OCI-LY3 (cell line): ENCODE measurements around the gene GRAMD1C.
"Not testable (repeated sequence)": the region's sequence is repeated elsewhere in the genome, so short reads cannot be mapped to it uniquely, and the experiment has no call there.

Experiments used
- H2AFZ ChIP-seq: fragments of 200-600, 300-600 bp; shearing (Covaris generic); 2 replicates; pipeline ENCODE4 v1.6.0; 2014; ENCODE audit warnings: antibody characterized with exemption, low read depth, low read length
- H3K27ac ChIP-seq: fragments of 200-600, 300-600 bp; sonication (generic); 2 replicates; pipeline ENCODE4 v1.5.1; 2014; ENCODE audit warnings: mild to moderate bottlenecking, low read length, moderate library complexity, mixed read lengths
- H3K27me3 ChIP-seq: fragments of 200-600, 300-600 bp; sonication (generic); 2 replicates; pipeline ENCODE4 v1.6.1; 2014; ENCODE audit warnings: low read depth, low read length, mixed read lengths
- H3K36me3 ChIP-seq: fragments of 200-600, 300-600 bp; sonication (generic); replicated peaks from 2 replicates; pipeline ENCODE3; 2014; ENCODE audit warnings: low read depth, low read length, mixed read lengths
- H3K4me1 ChIP-seq: fragments of 300-600, 200-600 bp; sonication (generic); 2 replicates; pipeline ENCODE4 v1.6.1; 2014; ENCODE audit warnings: low read length, mixed read lengths
- H3K4me2 ChIP-seq: fragments of 200-600, 300-600 bp; sonication (generic); 2 replicates; pipeline ENCODE4 v1.6.1; 2014; ENCODE audit warnings: low read length, mixed read lengths
- H3K4me3 ChIP-seq: fragments of 300-600, 200-600 bp; sonication (generic); 2 replicates; pipeline ENCODE4 v1.5.1; 2014; ENCODE audit warnings: antibody characterized with exemption, mild to moderate bottlenecking, low read length, moderate library complexity
- H3K79me2 ChIP-seq: fragments of 300-600, 200-600 bp; shearing (Covaris generic); 2 replicates; pipeline ENCODE4 v1.6.1; 2014; ENCODE audit warnings: mild to moderate bottlenecking, low read length, mixed read lengths
- H3K9ac ChIP-seq: fragments of 300-600, 200-600 bp; shearing (Covaris generic); 2 replicates; pipeline ENCODE4 v1.6.0; 2014; ENCODE audit warnings: mild to moderate bottlenecking, low read length, moderate library complexity
- H3K9me3 ChIP-seq: fragments of 200-600, 300-600 bp; shearing (Covaris generic); 2 replicates; pipeline ENCODE4 v1.6.1; 2014; ENCODE audit warnings: low read length, mixed read lengths; ENCODE audit not compliant: insufficient read depth
- H4K20me1 ChIP-seq: fragments of 200-600, 300-600 bp; sonication (generic); 2 replicates; pipeline ENCODE4 v1.6.1; 2016; ENCODE audit warnings: low read length, mixed read lengths; ENCODE audit not compliant: insufficient read depth
- EZH2phosphoT487 ChIP-seq: fragments of 200-600 bp; shearing (Covaris generic); IDR thresholded peaks from 2 replicates; pipeline ENCODE4 v1.6.1; 2018; ENCODE audit warnings: antibody characterized with exemption, mixed run types, low read depth
- TF ChIP-seq, protein P1 (sequence below): fragments of 200-600, 300-600 bp; sonication (generic); IDR thresholded peaks from 2 replicates; pipeline ENCODE4 v1.5.1; 2014; ENCODE audit warnings: antibody characterized with exemption, low read length, low read depth

Gene GRAMD1C

GRCh38 chr3:113844622-113845222, 6.1 kb downstream of the GRAMD1C start:
- Histone ChIP-seq H3K27me3 (no peaks in the 10 kb centered on the region), H3K9me3 (no peaks in the 10 kb centered on the region), H3K4me1 (no peaks in the 10 kb centered on the region), H3K27ac (no peak overlapping the region), H3K36me3 (no peaks in the 10 kb centered on the region), H4K20me1 (no peaks in the 10 kb centered on the region), H3K9ac (no peak overlapping the region), H3K4me3 (no peak overlapping the region), H2AFZ (no peak overlapping the region), H3K4me2 (no peak overlapping the region), H3K79me2 (no peaks in the 10 kb centered on the region)
- TF ChIP-seq EZH2phosphoT487: no peak
- TF ChIP-seq, protein P1, sequence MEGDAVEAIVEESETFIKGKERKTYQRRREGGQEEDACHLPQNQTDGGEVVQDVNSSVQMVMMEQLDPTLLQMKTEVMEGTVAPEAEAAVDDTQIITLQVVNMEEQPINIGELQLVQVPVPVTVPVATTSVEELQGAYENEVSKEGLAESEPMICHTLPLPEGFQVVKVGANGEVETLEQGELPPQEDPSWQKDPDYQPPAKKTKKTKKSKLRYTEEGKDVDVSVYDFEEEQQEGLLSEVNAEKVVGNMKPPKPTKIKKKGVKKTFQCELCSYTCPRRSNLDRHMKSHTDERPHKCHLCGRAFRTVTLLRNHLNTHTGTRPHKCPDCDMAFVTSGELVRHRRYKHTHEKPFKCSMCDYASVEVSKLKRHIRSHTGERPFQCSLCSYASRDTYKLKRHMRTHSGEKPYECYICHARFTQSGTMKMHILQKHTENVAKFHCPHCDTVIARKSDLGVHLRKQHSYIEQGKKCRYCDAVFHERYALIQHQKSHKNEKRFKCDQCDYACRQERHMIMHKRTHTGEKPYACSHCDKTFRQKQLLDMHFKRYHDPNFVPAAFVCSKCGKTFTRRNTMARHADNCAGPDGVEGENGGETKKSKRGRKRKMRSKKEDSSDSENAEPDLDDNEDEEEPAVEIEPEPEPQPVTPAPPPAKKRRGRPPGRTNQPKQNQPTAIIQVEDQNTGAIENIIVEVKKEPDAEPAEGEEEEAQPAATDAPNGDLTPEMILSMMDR: peak; percentile 77

- no peaks in the 10 kb centered on the region for H3K79me2 ChIP-seq
- H3K27me3 ChIP-seq: no peaks in the 10 kb centered on the region
- H2AFZ ChIP-seq: no peak overlapping the region
- H3K9me3 ChIP-seq: no peaks in the 10 kb centered on the region
- no peaks in the 10 kb centered on the region for H3K36me3 ChIP-seq
- H3K4me1 ChIP-seq: no peaks in the 10 kb centered on the region
- no peak overlapping the region for H3K9ac ChIP-seq
- no peaks in the 10 kb centered on the region for H4K20me1 ChIP-seq
- no peak for TF ChIP-seq EZH2phosphoT487
- TF ChIP-seq, protein P1: no peak
- H3K27ac ChIP-seq: no peak overlapping the region
- H3K4me3 ChIP-seq: no peak overlapping the region
- no peak overlapping the region for H3K4me2 ChIP-seq
Observed at GRCh38 chr3:113847247-113847646, 8.7 kb downstream of the GRAMD1C start.

DNA sequence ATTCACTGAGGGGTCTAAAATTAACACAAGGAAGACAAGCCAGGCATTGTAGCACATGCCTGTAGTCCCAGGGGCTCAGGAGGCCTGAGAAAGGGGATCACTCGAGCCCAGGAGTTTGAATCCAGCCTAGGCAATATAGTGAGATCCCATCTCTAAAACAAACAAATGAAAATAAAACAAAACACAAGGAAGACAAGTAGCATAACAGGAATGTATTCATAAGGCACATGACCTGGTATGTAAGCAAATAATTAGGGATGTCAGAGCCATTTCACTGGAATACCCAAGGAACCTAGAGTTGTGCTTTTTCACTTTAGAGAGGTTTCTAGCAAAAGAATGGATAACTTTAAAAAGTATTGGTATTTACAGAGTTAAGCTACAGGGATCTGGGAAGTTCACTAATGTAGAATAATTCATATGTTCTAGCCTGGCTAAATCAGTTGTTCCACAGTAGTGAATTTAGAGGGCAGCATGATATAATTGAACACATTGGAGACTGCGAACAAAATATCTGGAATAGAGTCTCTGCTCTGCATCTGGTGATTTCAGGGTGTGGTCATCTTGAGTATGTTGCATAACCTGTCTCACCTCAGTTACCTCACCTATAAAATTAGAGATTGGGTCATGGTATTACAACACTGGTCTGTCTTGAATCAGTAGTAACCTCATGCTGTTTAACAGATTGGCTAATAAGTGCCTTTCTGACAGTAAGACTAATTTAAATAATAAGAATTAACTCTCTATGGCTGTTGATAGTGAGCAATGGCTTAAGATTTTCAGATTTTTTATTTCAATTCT, 9.3 kb downstream of the GRAMD1C start:
- Histone ChIP-seq H4K20me1 (no peaks in the 10 kb centered on the region), H3K4me2 (no peak overlapping the region), H3K27me3 (0 out of 2 replicates have a peak, but pooled peaks cover 3% of the 10 kb centered on the region), H3K9ac (no peak overlapping the region), H3K4me3 (no peak overlapping the region), H2AFZ (no peak overlapping the region), H3K79me2 (no peaks in the 10 kb centered on the region), H3K27ac (no peak overlapping the region), H3K4me1 (no peaks in the 10 kb centered on the region), H3K9me3 (no peaks in the 10 kb centered on the region), H3K36me3 (no peaks in the 10 kb centered on the region)
- TF ChIP-seq EZH2phosphoT487: no peak
- TF ChIP-seq, protein P1: no peak

GRCh38 chr3:113849071-113849470, 10.5 kb downstream of the GRAMD1C start:
- H3K36me3 ChIP-seq, H3K27ac ChIP-seq, H4K20me1 ChIP-seq, H3K4me1 ChIP-seq, H3K27me3 ChIP-seq, H3K4me3 ChIP-seq, H3K4me2 ChIP-seq, H3K9ac ChIP-seq, H3K9me3 ChIP-seq, H3K79me2 ChIP-seq, H2AFZ ChIP-seq: not testable (repeated sequence)

GRCh38 chr3:113849841-113850240, 11.3 kb downstream of the GRAMD1C start:
- not testable (repeated sequence) for H3K9me3 ChIP-seq, H3K27ac ChIP-seq, H3K27me3 ChIP-seq, H4K20me1 ChIP-seq, H2AFZ ChIP-seq, H3K9ac ChIP-seq, H3K4me3 ChIP-seq, H3K4me1 ChIP-seq, H3K36me3 ChIP-seq, H3K79me2 ChIP-seq, H3K4me2 ChIP-seq

DNA sequence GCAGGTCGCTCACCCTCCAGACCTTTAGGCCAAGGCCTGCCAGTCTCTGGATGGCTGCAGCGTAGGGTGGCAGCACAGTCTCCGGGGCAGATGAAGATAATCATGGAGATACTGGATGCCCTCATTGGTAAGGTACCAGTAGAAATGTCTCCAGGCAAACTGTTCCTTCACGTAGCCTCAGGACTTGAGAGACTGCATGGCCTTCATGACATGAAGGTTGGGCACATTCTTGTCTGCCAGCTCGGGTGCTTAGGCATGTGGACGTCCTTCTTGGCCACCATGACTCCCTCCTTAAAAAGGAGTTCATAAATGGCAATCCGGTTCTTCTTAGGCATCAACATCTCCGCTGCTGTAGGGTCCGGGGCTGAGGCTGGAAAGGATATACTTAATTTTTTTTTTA, 11.8 kb downstream of the GRAMD1C start:
- H3K9ac ChIP-seq, H3K27me3 ChIP-seq: not testable (repeated sequence)

More for the DNA sequence above, 11.8 kb downstream of the GRAMD1C start:
- H4K20me1 ChIP-seq, H3K4me3 ChIP-seq, H2AFZ ChIP-seq, H3K4me1 ChIP-seq, H3K27ac ChIP-seq, H3K4me2 ChIP-seq, H3K9me3 ChIP-seq, H3K36me3 ChIP-seq, H3K79me2 ChIP-seq: not testable (repeated sequence)
